ENCODE data around the gene SLC2A13. TPM values are rescaled to one million over a fixed set of nuclear protein-coding genes. Genes with fewer than 3 reads are reported as not detected.
"Not testable (repeated sequence)": the region's sequence is repeated elsewhere in the genome, so short reads cannot be mapped to it uniquely, and the experiment has no call there.

SLC2A13 gene
- total and polyA plus RNA-seq, 10 of the 15 experiments (the other 5 are each of a cell fraction or from before 2014, with no cell fraction given): 0.05 to 3.7 (median 0.25) TPM

GRCh38 chr12:40054555-40055227 is 51.2 kb downstream of the SLC2A13 start (continued):
- TF ChIP-seq TBL1XR1 (IDR thresholded peaks at IDR 0.05; ENCODE audit: low read depth, low read length) (no peak), NR2F1 (conservative IDR thresholded peaks at IDR 0.05) (no peak), NR2C1 (IDR thresholded peaks at IDR 0.05) (no peak), SUZ12 (IDR thresholded peaks at IDR 0.05; ENCODE audit: unreplicated experiment) (no peak), HCFC1 (IDR thresholded peaks at IDR 0.05; ENCODE audit: low read length) (no peak)

- intact Hi-C loops (cut with micrococcal nuclease; ENCODE audit: unreplicated experiment): no loop called here
- no peaks in the 10 kb centered on the region for H3K4me1 ChIP-seq (ENCODE audit: control insufficient read depth, insufficient read depth, low read length)
- CTCF ChIA-PET: interaction anchor here (1.2 to 1.3 kb wide), 2 partner anchors 9 to 38 kb away, joined by 4 read pairs; no protein-coding TSS in a partner anchor
Measured at GRCh38 chr12:40049268-40049667, 56.6 kb downstream of the SLC2A13 start.

GRCh38 chr12:40047002-40047401 is 58.9 kb downstream of the SLC2A13 start:
- RAD21 ChIA-PET (ENCODE audit: unreplicated experiment): interaction anchor here (1.0 kb wide), 1 partner anchor 8 kb away, joined by 3 read pairs; no protein-coding TSS in a partner anchor
- DNase-seq (ENCODE audit: low read depth, low spot score); in situ Hi-C loops (cut with MboI); FAIRE-seq; H3K79me2 ChIP-seq (ENCODE audit: control insufficient read depth, insufficient read depth, low read length); intact Hi-C loops (cut with micrococcal nuclease; ENCODE audit: unreplicated experiment); POLR2A ChIA-PET; H3K4me1 ChIP-seq (ENCODE audit: control insufficient read depth, insufficient read depth, low read length); H3K4me3 ChIP-seq; H3K4me2 ChIP-seq (ENCODE audit: control insufficient read depth, insufficient read depth); BruUV-seq (replicated peaks); H3K27ac ChIP-seq (ENCODE audit: control insufficient read depth, insufficient read depth); H3K9me3 ChIP-seq (replicated peaks; ENCODE audit: control insufficient read depth, insufficient read depth, low read length); ATAC-seq; H3K36me3 ChIP-seq (ENCODE audit: control insufficient read depth in 2 of 2, insufficient read depth in 2 of 2, low read length in 1 of 2); H2AFZ ChIP-seq (ENCODE audit: control insufficient read depth, low read depth, low read length); H4K20me1 ChIP-seq (ENCODE audit: control insufficient read depth, insufficient read depth); H3K27me3 ChIP-seq (replicated peaks in 1 of 2; ENCODE audit: control insufficient read depth in 2 of 2, insufficient read depth in 2 of 2, low read length in 1 of 2); H3K9ac ChIP-seq (ENCODE audit: control insufficient read depth, insufficient read depth, low read length): not testable (repeated sequence)
- SMC1A ChIA-PET (ENCODE audit: uncharacterized antibody, unreplicated experiment): interaction anchor here (0.7 to 2.7 kb wide), 5 partner anchors 8 to 36 kb away, joined by 3 to 16 read pairs (median 4); no protein-coding TSS in a partner anchor
- CTCF ChIA-PET: interaction anchor here (0.7 to 1.2 kb wide), 3 partner anchors 20 to 58 kb away, joined by 3 to 5 read pairs (median 4); no protein-coding TSS in a partner anchor
- 76% methylated on average over 3 of the region's 3 CpGs for WGBS (ENCODE audit: insufficient coverage, insufficient replicate concordance, low lambda C conversion rate, missing lambda C conversion rate)

More at GRCh38 chr12:40049268-40049667, 56.6 kb downstream of the SLC2A13 start:
- Histone ChIP-seq H3K79me2 (ENCODE audit: control insufficient read depth, insufficient read depth, low read length) (no peaks in the 10 kb centered on the region), H4K20me1 (ENCODE audit: control insufficient read depth, insufficient read depth) (no peaks in the 10 kb centered on the region), H3K27me3 (replicated peaks in 1 of 2; ENCODE audit: control insufficient read depth in 2 of 2, insufficient read depth in 2 of 2, low read length in 1 of 2) (no peaks in the 10 kb centered on the region; a peak in 1 of 4 replicates), H3K9me3 (replicated peaks; ENCODE audit: control insufficient read depth, insufficient read depth, low read length) (no peaks in the 10 kb centered on the region), H3K27ac (ENCODE audit: control insufficient read depth, insufficient read depth) (no peak overlapping the region), H2AFZ (ENCODE audit: control insufficient read depth, low read depth, low read length) (no peak overlapping the region), H3K4me3 (no peak overlapping the region), H3K9ac (ENCODE audit: control insufficient read depth, insufficient read depth, low read length) (no peak overlapping the region), H3K36me3 (ENCODE audit: control insufficient read depth in 2 of 2, insufficient read depth in 2 of 2, low read length in 1 of 2) (no peaks in the 10 kb centered on the region), H3K4me2 (ENCODE audit: control insufficient read depth, insufficient read depth) (no peak overlapping the region)
- WGBS (ENCODE audit: insufficient coverage, insufficient replicate concordance, low lambda C conversion rate, missing lambda C conversion rate): 48% methylated on average over 1 of the region's 1 CpG
- in situ Hi-C loops (cut with MboI): no loop called here
- SMC1A ChIA-PET (ENCODE audit: uncharacterized antibody, unreplicated experiment): interaction anchor here (1.0 to 1.2 kb wide), 2 partner anchors 16 to 38 kb away, joined by 5 read pairs; no protein-coding TSS in a partner anchor
- TF ChIP-seq MTA2 (IDR thresholded peaks at IDR 0.05; ENCODE audit: low read depth) (peak; percentile 74; the same call in 1 of the 2 replicates), STAT1 (conservative IDR thresholded peaks at IDR 0.05) (no peak), KAT2A (conservative IDR thresholded peaks at IDR 0.05; ENCODE audit: control insufficient read depth, low read depth, low read length) (no peak), BMI1 (IDR thresholded peaks at IDR 0.05; ENCODE audit: borderline replicate concordance) (0 out of 2 replicates have a peak, but pooled peaks have one; percentile 34), SP1 (IDR thresholded peaks at IDR 0.05; ENCODE audit: low read depth, low read length) (no peak), DPF2 (IDR thresholded peaks at IDR 0.05) (peak; percentile 43; the same call in 1 of the 2 replicates), NR2F1 (conservative IDR thresholded peaks at IDR 0.05) (no peak)
- RAD21 ChIA-PET (ENCODE audit: unreplicated experiment): interaction anchor here (0.8 kb wide), 1 partner anchor 9 kb away, joined by 3 read pairs; no protein-coding TSS in a partner anchor
- no peak for FAIRE-seq
- peak; percentile 51 for ATAC-seq
- DNase-seq (ENCODE audit: low read depth, low spot score): no peak
- POLR2A ChIA-PET: interaction anchor here (0.7 to 1.0 kb wide), 2 partner anchors 10 to 202 kb away, joined by 3 to 4 read pairs; no protein-coding TSS in a partner anchor
- no TSS peak for BruUV-seq (replicated peaks)

Measured in GM12878 (cell line).